ENCODE results near the gene CCNY.

DNA sequence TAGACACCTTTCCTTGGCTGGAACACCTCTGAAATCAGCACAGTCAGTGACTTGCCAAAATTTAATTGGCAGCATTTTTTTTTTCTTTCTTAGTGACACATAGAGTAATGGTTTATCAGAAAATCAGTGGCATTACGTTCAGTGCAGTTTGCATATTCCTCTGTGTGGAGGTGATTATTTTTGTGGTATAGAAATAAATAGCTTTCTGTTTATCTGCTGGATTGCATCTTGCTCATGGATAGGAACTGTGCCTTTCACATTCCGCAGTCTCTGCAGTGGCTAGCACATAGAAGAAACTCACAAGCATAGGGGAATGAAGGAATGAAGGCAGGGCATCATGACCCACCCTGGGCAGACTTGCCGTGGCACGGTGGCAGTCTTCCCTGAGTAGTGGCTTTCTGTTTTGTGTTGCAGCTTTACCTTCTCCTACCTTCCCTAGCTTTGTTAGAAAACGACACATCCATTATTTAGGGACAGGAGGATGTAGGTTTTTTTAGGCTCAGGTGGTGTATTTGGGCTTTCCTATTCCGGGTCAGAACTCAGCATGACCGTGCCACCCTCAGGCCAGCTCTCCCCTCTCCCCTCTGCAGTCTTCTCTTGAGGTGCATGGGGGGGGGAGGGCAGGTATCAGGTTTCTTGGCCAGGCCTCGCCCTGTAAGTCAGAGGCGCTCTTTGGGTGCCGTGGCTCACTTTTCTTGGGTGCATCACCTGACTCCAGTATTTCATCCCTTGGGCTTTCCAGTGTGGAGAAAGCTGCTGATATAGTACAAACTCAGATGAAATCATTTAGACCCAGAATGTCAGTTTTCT, 156.3 kb downstream of the CCNY start:
- TF ChIP-seq, protein P1, sequence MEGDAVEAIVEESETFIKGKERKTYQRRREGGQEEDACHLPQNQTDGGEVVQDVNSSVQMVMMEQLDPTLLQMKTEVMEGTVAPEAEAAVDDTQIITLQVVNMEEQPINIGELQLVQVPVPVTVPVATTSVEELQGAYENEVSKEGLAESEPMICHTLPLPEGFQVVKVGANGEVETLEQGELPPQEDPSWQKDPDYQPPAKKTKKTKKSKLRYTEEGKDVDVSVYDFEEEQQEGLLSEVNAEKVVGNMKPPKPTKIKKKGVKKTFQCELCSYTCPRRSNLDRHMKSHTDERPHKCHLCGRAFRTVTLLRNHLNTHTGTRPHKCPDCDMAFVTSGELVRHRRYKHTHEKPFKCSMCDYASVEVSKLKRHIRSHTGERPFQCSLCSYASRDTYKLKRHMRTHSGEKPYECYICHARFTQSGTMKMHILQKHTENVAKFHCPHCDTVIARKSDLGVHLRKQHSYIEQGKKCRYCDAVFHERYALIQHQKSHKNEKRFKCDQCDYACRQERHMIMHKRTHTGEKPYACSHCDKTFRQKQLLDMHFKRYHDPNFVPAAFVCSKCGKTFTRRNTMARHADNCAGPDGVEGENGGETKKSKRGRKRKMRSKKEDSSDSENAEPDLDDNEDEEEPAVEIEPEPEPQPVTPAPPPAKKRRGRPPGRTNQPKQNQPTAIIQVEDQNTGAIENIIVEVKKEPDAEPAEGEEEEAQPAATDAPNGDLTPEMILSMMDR (IDR thresholded peaks at IDR 0.05; ENCODE audit: poor library complexity), result no peak
- TF ChIP-seq EZH2 (IDR thresholded peaks at IDR 0.05; ENCODE audit: borderline replicate concordance), result no peak
- no peak for TF ChIP-seq EZH2phosphoT487 (IDR thresholded peaks at IDR 0.05; ENCODE audit: low read depth, severe bottlenecking, unreplicated experiment)

All from hepatocyte (in vitro differentiated cells).